DMS114 treated with DMSO at 0.1 percent for 48 hours (cell line): ENCODE results near the gene AKR1C2.
"Not testable (repeated sequence)": the region's sequence is repeated elsewhere in the genome, so short reads cannot be mapped to it uniquely, and the experiment has no call there.

Source experiments
- DNase-seq: peaks from one replicate; lab custom pipeline; 2025; ENCODE audit not compliant: unreplicated experiment; lab: John Stamatoyannopoulos, UW

The AKR1C2 gene

DNA sequence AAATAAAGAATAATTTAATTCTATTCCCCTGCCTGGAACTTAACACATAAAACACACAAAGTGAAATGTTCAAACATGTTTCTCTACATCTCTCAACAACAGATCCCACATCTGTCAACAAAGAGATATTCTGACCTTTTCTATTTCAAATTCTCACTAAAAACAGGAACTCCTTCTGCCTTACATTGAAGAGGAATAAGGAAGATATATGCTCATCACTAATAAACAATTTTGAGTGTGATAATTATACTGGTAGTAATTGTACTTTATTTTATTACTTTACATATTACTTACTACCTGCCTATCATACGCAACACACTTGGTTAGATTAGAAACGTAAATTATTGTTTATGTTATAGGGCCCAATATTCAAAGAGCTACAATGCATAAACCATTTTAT, 13.4 kb downstream of the AKR1C2 start:
- DNase-seq: no peak

DNA sequence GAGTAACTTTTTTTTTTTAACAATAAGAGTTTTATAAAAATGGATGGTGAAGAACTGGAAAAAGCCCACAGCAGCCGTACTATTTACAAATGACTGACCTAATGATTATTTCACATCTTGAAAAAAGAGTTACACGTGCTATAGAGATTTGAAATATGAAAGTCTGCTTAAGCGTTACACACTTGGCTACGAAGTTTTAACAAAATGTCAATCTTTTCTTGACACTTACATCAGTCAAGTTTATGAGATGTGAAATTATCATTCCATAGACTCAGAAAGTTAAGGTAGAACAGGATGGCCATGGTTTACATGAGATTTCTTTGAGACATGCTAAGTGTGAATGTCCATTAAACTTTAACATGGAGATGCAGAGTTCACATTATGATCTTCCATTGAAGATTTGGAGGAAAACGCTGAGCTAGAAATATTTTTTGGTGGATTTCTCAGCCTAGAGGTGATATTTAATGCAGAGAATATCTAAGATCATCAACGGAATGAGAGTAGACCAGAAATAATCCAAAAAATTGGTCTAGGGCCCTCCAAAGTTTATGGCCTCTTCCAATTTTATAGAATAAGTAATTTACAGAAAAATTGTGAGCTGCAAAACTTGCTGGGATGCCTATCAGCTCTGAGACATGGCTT, 15.5 kb downstream of the AKR1C2 start:
- not testable (repeated sequence) for DNase-seq

DNA sequence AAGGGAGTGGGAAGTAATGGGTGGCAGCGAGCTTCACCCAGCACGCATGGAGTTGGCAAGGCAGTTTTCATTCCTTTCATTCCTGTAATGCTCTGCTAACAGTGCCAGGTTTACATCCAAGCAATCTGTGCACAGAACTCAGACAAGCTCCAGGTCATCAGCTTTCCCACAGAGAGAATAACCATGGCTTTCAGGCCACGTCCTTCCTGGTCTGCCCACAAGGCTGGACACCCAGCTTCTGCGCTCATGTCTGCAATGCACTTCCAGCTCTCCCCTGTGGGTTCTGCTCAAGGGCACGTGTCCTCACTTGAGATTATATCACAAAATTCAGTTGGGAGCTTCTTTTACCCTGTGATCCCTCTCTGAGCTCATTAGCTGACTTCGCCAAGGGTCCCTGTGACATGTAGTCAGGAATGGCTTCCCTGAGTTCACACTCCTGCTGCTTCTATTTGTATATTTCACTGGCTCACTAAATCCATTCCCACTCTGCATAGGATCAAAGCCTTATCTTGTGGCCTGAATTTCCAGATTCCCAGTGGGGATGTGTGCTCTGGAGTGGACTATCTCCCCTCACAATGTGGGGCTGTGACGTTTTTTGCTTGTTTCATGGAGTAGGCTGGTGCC, 18.6 kb downstream of the AKR1C2 start:
- no peak for DNase-seq

DNA sequence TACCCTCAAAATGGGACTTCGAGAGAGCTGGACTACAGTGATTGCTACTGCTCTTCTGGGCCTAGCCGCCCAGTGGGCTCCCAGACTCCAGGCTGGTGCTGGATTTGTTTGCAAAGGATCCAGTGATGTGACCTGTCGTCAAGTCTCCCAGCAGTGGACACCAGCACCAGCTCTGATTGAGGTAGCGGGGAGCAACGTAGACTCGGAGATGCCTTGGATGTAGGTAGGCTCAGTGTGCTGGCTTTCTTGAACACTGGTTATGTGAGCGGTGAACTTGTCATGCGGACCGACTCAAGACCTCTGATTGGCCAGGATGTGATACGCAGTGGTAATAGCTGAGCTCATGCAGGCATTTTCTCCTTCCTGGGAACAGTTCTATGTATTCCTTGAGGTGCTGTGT, 19.4 kb downstream of the AKR1C2 start:
- no peak for DNase-seq

DNA sequence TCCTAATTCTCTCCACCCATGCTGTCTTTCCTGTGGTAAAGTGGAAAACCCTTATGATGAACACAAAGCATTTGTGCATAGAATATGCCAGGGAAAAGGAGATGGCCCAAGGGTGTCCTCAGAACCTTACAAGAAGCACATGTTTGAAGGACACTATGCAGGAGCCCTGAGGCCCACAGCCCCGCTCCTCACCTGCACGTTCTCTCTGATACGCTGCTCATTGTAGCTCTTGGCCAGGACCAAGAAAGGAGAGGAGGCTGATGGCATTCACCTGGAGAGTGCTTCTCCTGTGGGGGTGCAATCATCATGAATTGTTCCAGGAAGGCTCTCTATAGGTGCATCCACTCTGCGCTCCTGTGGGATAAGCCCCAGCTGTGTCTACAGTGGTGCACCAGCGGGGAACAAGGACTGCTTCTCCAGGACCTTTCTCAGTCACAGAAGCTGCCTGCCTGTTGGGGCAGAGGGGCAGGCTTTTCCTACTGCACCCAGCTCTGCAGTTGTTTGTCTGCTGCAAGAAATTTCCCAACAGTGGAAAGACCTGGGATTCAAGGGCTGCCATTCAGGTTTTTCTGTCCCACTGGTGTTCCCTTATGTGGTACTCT, 19.9 kb downstream of the AKR1C2 start:
- DNase-seq: no peak

DNA sequence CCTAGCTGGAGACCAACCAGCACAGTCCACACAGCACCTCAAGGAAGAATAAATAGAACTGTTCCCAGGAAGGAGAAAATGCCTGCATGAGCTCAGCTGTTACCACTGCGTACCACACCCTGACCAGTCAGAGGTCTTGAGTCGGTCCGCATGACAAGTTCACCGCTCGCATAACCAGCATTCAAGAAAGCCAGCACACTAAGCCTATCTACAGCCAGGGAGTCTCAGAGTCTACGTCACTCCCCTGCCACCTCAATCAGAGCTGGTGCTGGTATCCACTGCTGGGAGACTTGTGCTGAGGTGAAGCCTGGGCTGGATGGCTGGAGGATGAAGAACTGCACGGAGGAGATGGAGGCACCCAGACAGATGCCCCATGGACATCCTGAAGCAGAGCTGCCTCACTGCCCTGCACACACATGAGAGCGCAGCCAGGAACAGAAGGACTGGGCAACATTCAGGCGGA, 20.9 kb downstream of the AKR1C2 start:
- no peak for DNase-seq

DNA sequence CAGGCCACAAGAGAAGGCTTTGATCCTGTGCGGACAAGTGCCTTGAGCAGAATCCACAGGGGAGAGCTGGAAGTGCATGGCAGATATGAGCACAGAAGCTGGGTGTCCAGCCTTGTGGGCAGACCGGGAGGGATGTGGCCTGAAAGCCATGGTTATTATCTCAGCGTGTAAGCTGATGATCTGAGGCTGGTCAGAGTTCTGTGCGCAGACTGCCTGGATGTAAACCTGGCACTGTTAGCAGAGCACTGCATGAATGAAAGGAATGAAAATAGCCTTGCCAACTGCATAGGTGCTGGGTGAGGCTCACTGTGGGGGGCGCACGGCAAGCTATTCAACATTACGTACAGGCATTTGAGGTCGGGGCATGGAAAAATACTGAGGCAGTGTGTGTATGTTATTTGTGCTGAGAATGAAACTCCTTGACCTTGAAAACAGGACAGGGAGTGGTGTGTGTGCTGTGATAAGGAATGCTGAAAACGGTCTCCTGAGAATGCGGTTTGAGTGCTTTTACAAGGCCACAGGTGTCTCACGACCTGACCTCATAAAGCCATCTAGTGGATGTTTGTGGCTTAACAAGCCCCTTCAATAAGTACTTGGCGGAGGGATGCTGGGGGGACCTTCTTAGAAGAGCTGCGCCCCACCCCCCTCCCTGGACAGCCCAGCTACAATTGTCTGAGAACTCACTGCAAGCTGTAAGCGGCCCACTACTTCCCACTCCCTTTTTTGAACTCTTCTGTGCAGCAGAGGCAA, 21.8 kb downstream of the AKR1C2 start:
- no peak for DNase-seq

DNA sequence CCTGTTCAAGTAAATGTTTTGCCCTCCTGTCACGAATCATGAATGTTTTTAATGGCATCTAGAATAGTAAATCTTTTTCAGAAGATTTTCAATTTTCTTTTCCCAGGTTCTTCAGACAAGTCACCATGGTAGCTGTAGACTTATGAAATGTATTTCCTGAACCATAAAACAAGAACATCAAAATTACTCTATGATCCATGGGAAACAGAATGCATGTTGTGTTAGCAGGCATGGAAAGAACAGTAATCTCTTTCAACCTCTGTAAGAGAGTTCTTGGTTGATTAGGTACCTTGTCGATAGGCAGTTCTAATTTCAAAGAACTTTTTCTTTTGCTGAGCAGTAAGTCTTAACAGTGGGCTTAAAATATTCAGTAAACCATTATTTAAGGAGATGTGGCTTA, 22.9 kb downstream of the AKR1C2 start:
- DNase-seq: no peak

DNA sequence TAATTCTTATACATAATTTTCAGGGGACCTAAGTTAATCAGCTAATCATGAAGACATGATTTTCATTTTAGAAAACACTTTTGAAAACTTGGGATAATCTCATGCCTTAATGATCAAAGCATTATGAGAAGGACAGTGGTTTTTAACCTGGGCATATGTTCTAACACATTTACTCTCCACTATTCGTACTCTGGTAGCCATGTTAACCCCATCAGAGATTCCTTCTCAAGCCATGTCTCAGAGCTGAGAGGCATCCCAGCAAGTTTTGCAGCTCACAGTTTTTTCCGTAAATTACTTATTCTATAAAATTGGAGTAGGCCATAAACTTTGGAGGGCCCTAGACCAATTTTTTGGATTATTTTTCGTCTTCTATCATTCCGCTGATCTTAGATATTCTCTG, 24.8 kb downstream of the AKR1C2 start:
- DNase-seq: no peak

DNA sequence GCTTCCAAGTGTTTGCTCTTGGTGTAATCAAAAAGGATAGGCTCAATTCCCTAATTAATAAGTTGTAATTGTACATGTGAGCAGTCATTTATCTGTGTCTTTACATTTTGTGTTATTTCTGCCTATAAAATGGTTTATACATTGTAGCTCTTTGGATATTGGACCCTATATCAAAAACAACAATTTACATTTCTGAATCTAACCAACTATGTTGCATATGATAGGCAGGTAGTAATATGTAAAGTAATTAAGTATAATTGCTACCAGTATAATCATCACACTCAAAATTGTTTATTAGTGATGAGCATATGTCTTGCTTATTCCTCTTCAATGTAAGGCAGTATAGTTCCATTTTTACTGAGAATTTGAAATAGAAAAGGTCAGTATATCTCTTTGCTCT, 26.6 kb downstream of the AKR1C2 start:
- no peak for DNase-seq

DNA sequence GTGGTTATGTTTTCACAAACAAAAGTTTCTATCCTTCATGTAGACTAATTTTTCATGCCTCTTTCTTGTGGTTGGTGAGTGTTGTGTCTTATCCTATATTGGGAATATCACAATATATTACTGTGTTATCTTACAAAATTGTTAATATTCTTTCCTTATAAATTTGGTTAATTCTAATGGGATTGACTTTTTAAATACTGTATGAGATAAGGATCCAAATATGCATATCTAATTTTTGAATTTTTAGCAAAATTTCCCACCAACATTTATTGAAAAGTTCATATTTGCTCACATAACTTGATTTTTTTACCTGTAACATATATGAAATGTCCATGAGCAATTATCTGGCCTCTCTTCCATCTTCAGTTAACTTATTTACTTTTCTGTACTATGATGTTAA, 29.3 kb downstream of the AKR1C2 start:
- DNase-seq: not testable (repeated sequence)

DNA sequence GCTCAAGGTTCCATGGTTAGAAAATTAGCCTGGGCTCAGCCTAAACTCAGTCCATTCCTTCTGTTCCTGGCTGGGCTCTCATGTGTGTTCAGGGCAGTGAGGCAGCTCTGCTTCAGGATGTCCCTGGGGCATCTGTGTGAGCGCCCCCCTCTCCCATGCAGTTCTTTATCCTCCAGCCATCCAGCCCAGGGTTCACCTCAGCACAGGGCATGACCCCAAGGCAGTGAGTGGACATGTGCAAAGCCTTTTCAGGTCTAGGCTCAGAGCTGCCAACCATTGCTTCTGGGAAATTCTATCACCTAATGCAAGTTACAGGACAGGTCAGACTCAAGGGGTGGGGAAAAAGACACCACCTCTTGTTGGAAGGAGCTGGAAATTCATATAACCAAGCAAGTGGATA, 30.4 kb downstream of the AKR1C2 start:
- DNase-seq: not testable (repeated sequence)

DNA sequence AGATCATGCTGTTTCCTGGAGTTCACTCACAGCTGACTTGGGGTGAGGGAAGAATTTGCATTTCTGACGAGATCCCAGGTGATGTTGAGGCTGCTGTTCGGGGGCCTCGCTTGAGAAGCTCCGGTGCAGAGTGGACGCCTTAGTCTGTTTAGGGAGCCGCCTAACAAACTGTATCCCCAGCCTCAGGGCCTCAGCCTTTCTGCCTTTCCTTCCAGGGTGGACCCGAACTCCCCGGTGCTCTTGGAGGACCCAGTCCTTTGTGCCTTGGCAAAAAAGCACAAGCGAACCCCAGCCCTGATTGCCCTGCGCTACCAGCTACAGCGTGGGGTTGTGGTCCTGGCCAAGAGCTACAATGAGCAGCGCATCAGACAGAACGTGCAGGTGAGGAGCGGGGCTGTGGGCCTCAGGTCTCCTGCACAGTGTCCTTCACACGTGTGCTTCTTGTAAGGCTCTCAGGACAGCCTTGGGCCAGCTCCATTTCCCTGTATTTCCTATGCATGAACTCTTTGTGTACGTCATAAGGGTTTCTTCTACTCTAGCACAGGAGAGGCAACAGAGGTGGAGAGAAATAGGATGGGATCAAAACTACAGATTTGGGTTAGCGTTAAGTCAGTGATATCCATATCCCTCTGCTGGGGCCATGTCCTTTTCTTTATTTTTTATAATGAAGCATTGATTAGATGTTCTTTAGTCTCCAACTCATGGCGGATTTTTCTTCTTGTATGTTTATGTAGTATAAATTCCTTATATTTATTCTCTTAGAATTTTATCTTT, 31.1 kb downstream of the AKR1C2 start:
- DNase-seq: not testable (repeated sequence)

DNA sequence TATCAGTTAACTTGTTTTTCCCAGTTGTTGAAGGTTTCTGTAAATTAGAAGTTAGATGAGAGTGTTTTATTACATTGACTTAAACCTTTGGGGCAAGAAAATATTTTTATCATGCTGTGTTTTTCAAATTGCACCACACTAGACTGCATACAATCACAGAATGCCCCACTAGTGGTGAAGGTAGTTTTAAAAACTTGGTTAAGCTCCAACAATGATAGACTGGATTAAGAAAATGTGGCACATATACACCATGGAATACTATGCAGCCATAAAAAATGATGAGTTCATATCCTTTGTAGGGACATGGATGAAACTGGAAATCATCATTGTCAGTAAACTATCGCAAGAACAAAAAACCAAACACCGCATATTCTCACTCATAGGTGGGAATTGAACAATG, 33.3 kb downstream of the AKR1C2 start:
- not testable (repeated sequence) for DNase-seq

DNA sequence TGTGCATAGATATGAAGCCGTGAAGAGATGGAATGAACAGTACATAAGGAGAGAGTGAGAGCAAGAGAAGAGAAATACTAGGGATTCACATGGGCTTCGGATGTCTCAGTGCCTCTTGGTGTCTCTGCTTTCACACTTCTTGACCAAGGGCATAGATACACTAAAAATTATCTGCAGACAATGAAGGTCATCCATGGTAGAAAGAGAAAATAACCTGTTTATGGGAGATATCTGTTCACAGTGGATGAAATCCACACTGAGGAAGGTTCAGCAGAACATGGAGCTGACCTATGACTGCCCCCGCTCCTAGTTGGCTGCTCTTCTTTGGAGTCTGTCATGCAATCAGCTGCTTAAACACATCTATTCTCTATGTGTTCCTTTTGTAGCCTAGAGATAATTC, 34.4 kb downstream of the AKR1C2 start:
- DNase-seq: not testable (repeated sequence)

DNA sequence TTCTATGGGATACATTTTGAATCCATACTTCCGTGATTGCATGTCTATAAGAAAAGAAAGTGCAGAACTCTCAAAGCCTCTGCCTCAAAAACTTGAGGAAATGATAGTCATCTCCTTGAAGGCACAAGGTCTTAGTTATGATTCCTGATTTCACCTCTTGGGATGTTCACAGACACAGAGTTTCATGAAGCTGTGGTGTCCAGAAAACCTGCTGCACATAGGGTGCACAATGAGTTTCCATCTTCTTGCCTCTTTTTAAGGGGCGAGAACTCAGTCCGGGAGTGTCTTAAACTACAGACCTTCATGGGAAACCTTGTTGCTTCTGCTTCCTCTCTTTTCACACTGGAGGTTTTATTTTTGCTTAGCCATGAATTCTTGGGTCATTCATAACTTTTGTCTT, 36.5 kb downstream of the AKR1C2 start:
- DNase-seq: not testable (repeated sequence)

DNA sequence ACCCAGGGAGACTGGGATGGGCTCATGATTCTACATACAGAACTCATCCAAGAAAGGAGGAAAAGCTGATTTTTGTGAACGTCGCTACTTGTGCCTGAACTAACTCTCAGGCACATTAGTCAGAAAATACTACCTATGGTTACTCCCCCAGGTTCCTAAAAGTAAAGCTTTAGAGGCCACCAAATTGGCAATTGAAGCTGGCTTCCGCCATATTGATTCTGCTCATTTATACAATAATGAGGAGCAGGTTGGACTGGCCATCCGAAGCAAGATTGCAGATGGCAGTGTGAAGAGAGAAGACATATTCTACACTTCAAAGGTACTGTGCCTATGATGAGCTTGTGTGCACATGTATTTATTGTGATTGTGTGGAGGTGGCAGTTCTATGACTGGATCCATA, 37.9 kb downstream of the AKR1C2 start:
- not testable (repeated sequence) for DNase-seq

DNA sequence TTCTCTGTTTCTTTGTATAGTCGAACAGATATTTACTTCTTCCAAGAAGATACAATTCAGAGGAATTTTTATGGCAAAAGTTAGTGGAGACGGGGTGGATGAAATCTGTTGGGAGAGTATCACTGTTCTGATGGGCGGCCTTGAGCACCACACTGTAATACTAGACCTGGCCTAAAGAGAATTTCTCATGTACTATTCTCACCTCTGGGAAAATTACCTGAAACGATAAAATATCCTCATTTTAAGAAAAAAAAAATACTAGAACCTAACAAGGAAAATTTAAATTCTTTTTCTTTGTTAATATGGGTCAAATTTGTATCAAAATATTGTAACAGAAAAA, 39.9 kb downstream of the AKR1C2 start:
- DNase-seq: not testable (repeated sequence)

DNA sequence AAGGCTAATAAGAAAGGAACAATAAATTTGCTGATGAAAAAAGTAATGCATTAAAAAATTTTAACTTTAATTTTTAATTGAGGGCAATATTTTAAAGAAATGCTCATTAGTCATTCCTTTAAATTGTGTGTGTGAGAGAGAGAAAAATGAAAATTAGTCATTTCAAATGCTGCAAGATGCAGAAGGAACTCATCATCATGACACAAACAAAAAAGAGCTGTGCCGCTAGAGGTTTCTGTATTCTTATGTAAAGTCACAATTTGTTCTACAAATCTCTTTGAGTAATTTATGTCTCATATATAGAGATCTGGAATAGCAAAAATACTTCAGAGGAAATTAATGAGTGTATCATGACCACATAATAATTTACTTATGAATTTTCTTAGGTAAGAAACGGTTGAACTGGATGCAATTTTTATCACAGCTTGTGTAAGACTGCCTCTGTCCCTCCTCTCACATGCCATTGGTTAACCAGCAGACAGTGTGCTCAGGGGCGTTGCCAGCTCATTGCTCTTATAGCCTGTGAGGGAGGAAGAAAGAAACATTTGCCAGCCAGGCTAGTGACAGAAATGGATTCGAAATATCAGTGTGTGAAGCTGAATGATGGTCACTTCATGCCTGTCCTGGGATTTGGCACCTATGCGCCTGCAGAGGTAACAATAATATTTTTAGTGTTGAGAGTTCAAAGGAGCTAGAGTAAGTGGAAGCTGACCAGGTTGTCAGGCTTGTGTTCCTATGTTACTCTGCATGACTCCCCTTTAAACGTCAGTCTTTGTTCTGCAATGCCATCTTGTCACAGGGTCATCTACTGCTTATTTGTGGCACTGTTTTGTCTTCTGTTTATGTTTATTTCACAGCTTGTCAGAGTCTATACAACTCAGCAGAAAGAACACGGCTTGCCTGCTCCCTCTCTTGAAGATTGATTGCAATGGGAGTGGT, 40.5 kb downstream of the AKR1C2 start, which contains the start of gene AKR1C1:
Gene AKR1C1, plus strand, starts transcription at position 540 of the 939 bp plus-strand sequence. Its CDS starts 30 bp downstream, at position 570.
- DNase-seq: not testable (repeated sequence)

DNA sequence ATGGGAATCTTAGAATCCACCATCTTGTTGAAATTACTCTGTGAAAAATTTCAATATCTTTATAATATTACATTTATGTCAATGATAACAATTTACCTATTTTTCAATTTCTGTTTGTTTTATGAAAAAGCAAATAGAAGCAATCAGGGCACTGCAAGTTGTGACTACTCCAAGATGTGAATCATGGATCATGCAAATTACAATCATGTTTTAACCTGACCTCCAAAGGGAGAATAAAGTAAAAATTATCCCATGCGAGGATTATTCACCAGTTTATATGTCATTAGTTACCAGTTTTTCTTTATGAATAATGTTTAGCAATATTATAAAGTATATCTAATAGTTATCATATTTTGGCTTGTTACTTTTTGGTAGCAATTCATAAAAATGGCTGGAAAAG, 41.3 kb downstream of the AKR1C2 start:
- not testable (repeated sequence) for DNase-seq
